Measurements from ENCODE around the gene NDUFA8. TPM values are rescaled to one million over a fixed set of nuclear protein-coding genes. Genes with fewer than 3 reads are reported as not detected.

NDUFA8 gene
- total and polyA plus RNA-seq, 2 experiments from 2014 or later, result 36.6 to 144 TPM

DNA sequence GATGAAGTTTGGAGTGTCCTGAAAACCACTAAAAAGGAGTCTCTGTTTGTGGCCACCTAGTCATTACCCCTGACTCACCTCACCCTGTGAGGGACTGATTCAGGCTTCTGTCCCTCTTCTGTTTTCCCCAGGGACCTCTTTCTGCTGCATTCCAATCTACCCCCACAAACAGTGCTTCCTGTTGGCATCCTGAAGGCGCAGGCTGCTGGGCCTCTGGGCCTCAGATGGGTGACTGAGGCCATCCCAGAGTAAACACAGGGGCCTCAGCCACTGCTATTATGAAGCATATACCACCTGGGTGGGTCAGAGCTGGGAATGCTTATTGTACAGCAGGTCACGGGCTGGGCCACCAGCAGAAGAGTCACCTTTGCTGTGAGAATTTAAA is 20.1 kb upstream of the NDUFA8 start (continued):
- TF ChIP-seq, protein P1, sequence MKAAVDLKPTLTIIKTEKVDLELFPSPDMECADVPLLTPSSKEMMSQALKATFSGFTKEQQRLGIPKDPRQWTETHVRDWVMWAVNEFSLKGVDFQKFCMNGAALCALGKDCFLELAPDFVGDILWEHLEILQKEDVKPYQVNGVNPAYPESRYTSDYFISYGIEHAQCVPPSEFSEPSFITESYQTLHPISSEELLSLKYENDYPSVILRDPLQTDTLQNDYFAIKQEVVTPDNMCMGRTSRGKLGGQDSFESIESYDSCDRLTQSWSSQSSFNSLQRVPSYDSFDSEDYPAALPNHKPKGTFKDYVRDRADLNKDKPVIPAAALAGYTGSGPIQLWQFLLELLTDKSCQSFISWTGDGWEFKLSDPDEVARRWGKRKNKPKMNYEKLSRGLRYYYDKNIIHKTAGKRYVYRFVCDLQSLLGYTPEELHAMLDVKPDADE (IDR thresholded peaks at IDR 0.05), result no peak
- TF ChIP-seq EZH2 (IDR thresholded peaks at IDR 0.05; ENCODE audit: low read depth, unreplicated experiment) (no peak), STAT1 (IDR thresholded peaks at IDR 0.05; ENCODE audit: unreplicated experiment) (no peak)

DNA sequence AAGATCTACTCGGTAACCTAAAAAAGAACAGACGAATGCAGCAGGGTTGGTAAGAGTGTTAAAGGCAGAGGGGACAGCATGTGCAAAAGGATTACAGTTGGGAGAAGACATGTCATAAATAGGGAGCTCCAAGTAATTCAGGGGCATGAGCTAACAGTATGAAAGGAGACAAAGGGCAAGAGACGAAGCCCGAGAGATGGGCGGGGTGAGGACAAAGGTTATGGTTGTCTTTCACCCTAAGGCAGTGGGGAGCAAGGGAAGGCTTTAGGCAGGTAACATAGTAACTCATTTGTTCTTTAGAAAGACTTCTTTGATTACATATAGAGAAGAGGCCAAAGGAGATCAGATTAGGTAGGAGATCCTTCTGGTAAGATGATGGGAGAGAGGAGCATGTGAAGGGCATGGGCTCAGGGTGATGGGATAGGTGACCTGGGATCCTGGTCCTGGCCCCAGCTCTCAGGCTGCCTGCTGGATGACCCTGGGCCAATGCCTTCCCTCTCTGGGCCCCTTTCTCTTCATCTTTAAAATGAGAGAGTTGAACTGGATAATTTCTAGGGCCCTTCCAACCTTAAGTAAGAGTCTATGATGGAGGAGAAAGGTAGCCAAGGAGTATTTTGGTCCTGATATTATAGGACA is 19.6 kb upstream of the NDUFA8 start:
- no peaks in the 10 kb centered on the region for H3K36me3 Mint-ChIP-seq (ENCODE audit: low read depth)
- no peaks in the 10 kb centered on the region for H3K4me1 ChIP-seq (ENCODE audit: insufficient read depth)
- no peak for ATAC-seq
- H3K4me3 Mint-ChIP-seq, result no peak overlapping the region
- H2AFZ ChIP-seq, result no peak overlapping the region
- no peaks in the 10 kb centered on the region for H3K79me2 ChIP-seq (replicated peaks; ENCODE audit: insufficient read depth)
- no peaks in the 10 kb centered on the region for H3K9me3 Mint-ChIP-seq
- H3K27ac ChIP-seq (ENCODE audit: low read depth), result no peak overlapping the region
- H3K27me3 ChIP-seq (ENCODE audit: insufficient read depth), result no peaks in the 10 kb centered on the region
- DNase-seq (ENCODE audit: low spot score), result no peak
- H3F3A ChIP-seq (replicated peaks; ENCODE audit: low read depth), result no peaks in the 10 kb centered on the region
- no peak overlapping the region for H3K4me2 ChIP-seq
- TF ChIP-seq EZH2phosphoT487 (IDR thresholded peaks at IDR 0.05; ENCODE audit: unreplicated experiment), result no peak
- no peak for TF ChIP-seq STAT1 (IDR thresholded peaks at IDR 0.05; ENCODE audit: unreplicated experiment)
- TF ChIP-seq, protein P2, sequence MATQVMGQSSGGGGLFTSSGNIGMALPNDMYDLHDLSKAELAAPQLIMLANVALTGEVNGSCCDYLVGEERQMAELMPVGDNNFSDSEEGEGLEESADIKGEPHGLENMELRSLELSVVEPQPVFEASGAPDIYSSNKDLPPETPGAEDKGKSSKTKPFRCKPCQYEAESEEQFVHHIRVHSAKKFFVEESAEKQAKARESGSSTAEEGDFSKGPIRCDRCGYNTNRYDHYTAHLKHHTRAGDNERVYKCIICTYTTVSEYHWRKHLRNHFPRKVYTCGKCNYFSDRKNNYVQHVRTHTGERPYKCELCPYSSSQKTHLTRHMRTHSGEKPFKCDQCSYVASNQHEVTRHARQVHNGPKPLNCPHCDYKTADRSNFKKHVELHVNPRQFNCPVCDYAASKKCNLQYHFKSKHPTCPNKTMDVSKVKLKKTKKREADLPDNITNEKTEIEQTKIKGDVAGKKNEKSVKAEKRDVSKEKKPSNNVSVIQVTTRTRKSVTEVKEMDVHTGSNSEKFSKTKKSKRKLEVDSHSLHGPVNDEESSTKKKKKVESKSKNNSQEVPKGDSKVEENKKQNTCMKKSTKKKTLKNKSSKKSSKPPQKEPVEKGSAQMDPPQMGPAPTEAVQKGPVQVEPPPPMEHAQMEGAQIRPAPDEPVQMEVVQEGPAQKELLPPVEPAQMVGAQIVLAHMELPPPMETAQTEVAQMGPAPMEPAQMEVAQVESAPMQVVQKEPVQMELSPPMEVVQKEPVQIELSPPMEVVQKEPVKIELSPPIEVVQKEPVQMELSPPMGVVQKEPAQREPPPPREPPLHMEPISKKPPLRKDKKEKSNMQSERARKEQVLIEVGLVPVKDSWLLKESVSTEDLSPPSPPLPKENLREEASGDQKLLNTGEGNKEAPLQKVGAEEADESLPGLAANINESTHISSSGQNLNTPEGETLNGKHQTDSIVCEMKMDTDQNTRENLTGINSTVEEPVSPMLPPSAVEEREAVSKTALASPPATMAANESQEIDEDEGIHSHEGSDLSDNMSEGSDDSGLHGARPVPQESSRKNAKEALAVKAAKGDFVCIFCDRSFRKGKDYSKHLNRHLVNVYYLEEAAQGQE (IDR thresholded peaks at IDR 0.05; ENCODE audit: unreplicated experiment), result no peak
- TF ChIP-seq POLR2AphosphoS5 (IDR thresholded peaks at IDR 0.05; ENCODE audit: low read depth), result no peak
- no peak for TF ChIP-seq EZH2 (IDR thresholded peaks at IDR 0.05; ENCODE audit: low read depth, unreplicated experiment)
- no peak for TF ChIP-seq CREB1 (CRISPR knock-in tag; IDR thresholded peaks at IDR 0.05; ENCODE audit: low read depth)
- TF ChIP-seq, protein P1 (IDR thresholded peaks at IDR 0.05), result no peak
- TF ChIP-seq ZNF114 (CRISPR knock-in tag; IDR thresholded peaks at IDR 0.05), result no peak
- no peak for TF ChIP-seq NANOG (IDR thresholded peaks at IDR 0.05; ENCODE audit: borderline replicate concordance)
- no peak overlapping the region for H3K27ac Mint-ChIP-seq
- H3K36me3 ChIP-seq (ENCODE audit: insufficient read depth), result no peaks in the 10 kb centered on the region
- H3K4me1 Mint-ChIP-seq, result peaks cover 2% of the 10 kb centered on the region; the same call in 1 of the 3 replicates
- H3K9me2 ChIP-seq (ENCODE audit: insufficient read depth), result no peaks in the 10 kb centered on the region
- H3K4me3 ChIP-seq, result no peak overlapping the region
- peaks cover 2% of the 10 kb centered on the region for H3K27me3 Mint-ChIP-seq (ENCODE audit: insufficient read depth, low read depth, poor library complexity)
- H4K20me1 ChIP-seq (replicated peaks; ENCODE audit: insufficient read depth), result no peaks in the 10 kb centered on the region

All from GM23338 (cell line).